ENCODE results near the gene GNAQ. TPM values are rescaled to one million over a fixed set of nuclear protein-coding genes. Genes with fewer than 3 reads are reported as not detected.

Gene GNAQ
- polyA plus RNA-seq, 1 of the 3 experiments (the other 2 are of a cell fraction), result 20.9 TPM

DNA sequence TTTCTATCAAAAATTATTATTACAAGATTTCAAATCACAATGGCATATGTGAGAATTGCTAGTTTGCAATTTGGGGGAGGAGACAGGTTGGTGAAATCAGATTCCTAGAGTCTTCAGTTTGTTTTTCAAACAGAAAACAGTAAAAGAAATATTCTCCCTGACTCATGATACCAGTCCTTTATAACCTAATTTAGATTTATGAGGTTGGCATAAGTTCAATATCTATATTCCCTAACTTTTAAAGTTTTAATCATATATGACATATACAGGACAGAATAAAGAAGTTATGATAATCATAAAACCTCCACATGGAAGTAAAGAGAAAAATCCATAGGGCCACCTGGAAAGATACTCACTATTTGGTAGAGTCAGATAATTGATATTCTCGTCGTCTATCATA lies 216.4 kb downstream of the GNAQ start:
- Histone ChIP-seq H2AFZ (ENCODE audit: low read depth) (no peak overlapping the region), H3K27ac (ENCODE audit: low read depth in 2 of 2, low read length in 1 of 2) (no peak overlapping the region), H3K9me3 (no peaks in the 10 kb centered on the region), H3K79me2 (ENCODE audit: insufficient read depth) (peaks cover 37% of the 10 kb centered on the region), H3K36me3 (replicated peaks in 1 of 2; ENCODE audit: control insufficient read depth in 1 of 2, insufficient read depth in 2 of 2, low read length in 1 of 2) (peaks cover 18 to 20% of the 10 kb centered on the region in 2 experiments), H3K9ac (no peak overlapping the region), H3K4me3 (ENCODE audit: low read depth in 2 of 2, low read length in 1 of 2) (no peak overlapping the region), H3K4me1 (ENCODE audit: control insufficient read depth in 1 of 2, insufficient read depth in 2 of 2, low read depth in 1 of 2, low read length in 1 of 2) (peaks cover 2 to 16% of the 10 kb centered on the region in 2 experiments; a peak in 3 of 4 replicates), H3K9me2 (no peaks in the 10 kb centered on the region), H3F3A (replicated peaks; ENCODE audit: insufficient read depth) (peaks cover 3% of the 10 kb centered on the region), H3K27me3 (ENCODE audit: insufficient read depth) (no peaks in the 10 kb centered on the region), H3K4me2 (no peak overlapping the region), H4K20me1 (ENCODE audit: insufficient read depth) (no peaks in the 10 kb centered on the region)
- WGBS (ENCODE audit: low lambda C conversion rate), result 96% methylated on average over 2 of the region's 2 CpGs
- TF ChIP-seq JUND (IDR thresholded peaks at IDR 0.05) (no peak), POLR2AphosphoS5 (IDR thresholded peaks at IDR 0.05; ENCODE audit: low read depth, low read length) (no peak), TAF1 (IDR thresholded peaks at IDR 0.05; ENCODE audit: borderline replicate concordance, low read depth, low read length) (no peak), SIN3A (IDR thresholded peaks at IDR 0.05; ENCODE audit: borderline replicate concordance, low read depth, low read length) (no peak), YY1 (IDR thresholded peaks at IDR 0.05; ENCODE audit: low read depth) (no peak), IRF3 (IDR thresholded peaks at IDR 0.05; ENCODE audit: low read depth, low read length) (no peak), SMC3 (IDR thresholded peaks at IDR 0.05; ENCODE audit: low read depth, low read length) (no peak), GABPA (IDR thresholded peaks at IDR 0.05; ENCODE audit: low read depth) (no peak), GATA2 (CRISPR knock-in tag; IDR thresholded peaks at IDR 0.05) (no peak), RAD21 (IDR thresholded peaks at IDR 0.05; ENCODE audit: low read length) (no peak), EZH2phosphoT487 (IDR thresholded peaks at IDR 0.05; ENCODE audit: borderline replicate concordance, low read depth) (no peak)
- TF ChIP-seq, protein P1, sequence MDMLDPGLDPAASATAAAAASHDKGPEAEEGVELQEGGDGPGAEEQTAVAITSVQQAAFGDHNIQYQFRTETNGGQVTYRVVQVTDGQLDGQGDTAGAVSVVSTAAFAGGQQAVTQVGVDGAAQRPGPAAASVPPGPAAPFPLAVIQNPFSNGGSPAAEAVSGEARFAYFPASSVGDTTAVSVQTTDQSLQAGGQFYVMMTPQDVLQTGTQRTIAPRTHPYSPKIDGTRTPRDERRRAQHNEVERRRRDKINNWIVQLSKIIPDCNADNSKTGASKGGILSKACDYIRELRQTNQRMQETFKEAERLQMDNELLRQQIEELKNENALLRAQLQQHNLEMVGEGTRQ (IDR thresholded peaks at IDR 0.05; ENCODE audit: borderline replicate concordance, low read depth, low read length), result no peak
- TF ChIP-seq, protein P2, sequence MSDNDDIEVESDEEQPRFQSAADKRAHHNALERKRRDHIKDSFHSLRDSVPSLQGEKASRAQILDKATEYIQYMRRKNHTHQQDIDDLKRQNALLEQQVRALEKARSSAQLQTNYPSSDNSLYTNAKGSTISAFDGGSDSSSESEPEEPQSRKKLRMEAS (IDR thresholded peaks at IDR 0.05; ENCODE audit: low read depth), result no peak
- POLR2A ChIA-PET, result no interaction called here
- DNase-seq, result no peak
- CTCF ChIA-PET, result no interaction called here

GRCh38 chr9:77811832-77812231 lies 219.8 kb downstream of the GNAQ start:
- peaks cover 16% of the 10 kb centered on the region; the same call in 1 of the 2 replicates for H3K79me2 ChIP-seq (ENCODE audit: insufficient read depth)

More at GRCh38 chr9:77811832-77812231, 219.8 kb downstream of the GNAQ start:
- no peak overlapping the region for H3K4me3 ChIP-seq (ENCODE audit: low read depth in 2 of 2, low read length in 1 of 2)
- peaks cover 26 to 35% of the 10 kb centered on the region in 2 experiments for H3K36me3 ChIP-seq (replicated peaks in 1 of 2; ENCODE audit: control insufficient read depth in 1 of 2, insufficient read depth in 2 of 2, low read length in 1 of 2)
- DNase-seq, result no peak
- peaks cover 4 to 18% of the 10 kb centered on the region in 2 experiments for H3K4me1 ChIP-seq (ENCODE audit: control insufficient read depth in 1 of 2, insufficient read depth in 2 of 2, low read depth in 1 of 2, low read length in 1 of 2)
- H3F3A ChIP-seq (replicated peaks; ENCODE audit: insufficient read depth), result peaks cover 14% of the 10 kb centered on the region
- WGBS (ENCODE audit: low lambda C conversion rate), result 88% methylated on average over 1 of the region's 1 CpG
- H3K4me2 ChIP-seq, result no peak overlapping the region
- no peaks in the 10 kb centered on the region for H3K9me3 ChIP-seq
- no peaks in the 10 kb centered on the region for H4K20me1 ChIP-seq (ENCODE audit: insufficient read depth)
- CTCF ChIA-PET, result interaction anchor here (1.3 kb wide), 1 partner anchor 15 kb away, joined by 3 read pairs; no protein-coding TSS in a partner anchor
- no peak overlapping the region for H3K27ac ChIP-seq (ENCODE audit: low read depth in 2 of 2, low read length in 1 of 2)
- TF ChIP-seq, protein P1 (IDR thresholded peaks at IDR 0.05; ENCODE audit: borderline replicate concordance, low read depth, low read length), result no peak
- TF ChIP-seq, protein P2 (IDR thresholded peaks at IDR 0.05; ENCODE audit: low read depth), result no peak
- TF ChIP-seq, protein P3, sequence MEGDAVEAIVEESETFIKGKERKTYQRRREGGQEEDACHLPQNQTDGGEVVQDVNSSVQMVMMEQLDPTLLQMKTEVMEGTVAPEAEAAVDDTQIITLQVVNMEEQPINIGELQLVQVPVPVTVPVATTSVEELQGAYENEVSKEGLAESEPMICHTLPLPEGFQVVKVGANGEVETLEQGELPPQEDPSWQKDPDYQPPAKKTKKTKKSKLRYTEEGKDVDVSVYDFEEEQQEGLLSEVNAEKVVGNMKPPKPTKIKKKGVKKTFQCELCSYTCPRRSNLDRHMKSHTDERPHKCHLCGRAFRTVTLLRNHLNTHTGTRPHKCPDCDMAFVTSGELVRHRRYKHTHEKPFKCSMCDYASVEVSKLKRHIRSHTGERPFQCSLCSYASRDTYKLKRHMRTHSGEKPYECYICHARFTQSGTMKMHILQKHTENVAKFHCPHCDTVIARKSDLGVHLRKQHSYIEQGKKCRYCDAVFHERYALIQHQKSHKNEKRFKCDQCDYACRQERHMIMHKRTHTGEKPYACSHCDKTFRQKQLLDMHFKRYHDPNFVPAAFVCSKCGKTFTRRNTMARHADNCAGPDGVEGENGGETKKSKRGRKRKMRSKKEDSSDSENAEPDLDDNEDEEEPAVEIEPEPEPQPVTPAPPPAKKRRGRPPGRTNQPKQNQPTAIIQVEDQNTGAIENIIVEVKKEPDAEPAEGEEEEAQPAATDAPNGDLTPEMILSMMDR (IDR thresholded peaks at IDR 0.05), result no peak
- TF ChIP-seq NRF1 (IDR thresholded peaks at IDR 0.05; ENCODE audit: low read depth, low read length) (no peak), RFX5 (IDR thresholded peaks at IDR 0.05; ENCODE audit: low read length) (no peak), SMC3 (IDR thresholded peaks at IDR 0.05; ENCODE audit: low read depth, low read length) (no peak), EP300 (IDR thresholded peaks at IDR 0.05; ENCODE audit: borderline replicate concordance in 1 of 2, low read depth in 1 of 2, low read length in 1 of 2) (no peak), SIN3A (IDR thresholded peaks at IDR 0.05; ENCODE audit: borderline replicate concordance, low read depth, low read length) (no peak)
- POLR2A ChIA-PET, result no interaction called here
- H2AFZ ChIP-seq (ENCODE audit: low read depth), result no peak overlapping the region
- no peaks in the 10 kb centered on the region for H3K9me2 ChIP-seq
- H3K9ac ChIP-seq, result no peak overlapping the region
- no peaks in the 10 kb centered on the region for H3K27me3 ChIP-seq (ENCODE audit: insufficient read depth)

All from SK-N-SH (cell line).